NCI-H446 (cell line): ENCODE measurements around the gene DIDO1.
"Not testable (repeated sequence)": the region's sequence is repeated elsewhere in the genome, so short reads cannot be mapped to it uniquely, and the experiment has no call there.

Source experiments
- DNase-seq, 2 experiments: peaks; one replicate each; lab custom pipeline; 2025; lab: John Stamatoyannopoulos, UW

Gene DIDO1

DNA sequence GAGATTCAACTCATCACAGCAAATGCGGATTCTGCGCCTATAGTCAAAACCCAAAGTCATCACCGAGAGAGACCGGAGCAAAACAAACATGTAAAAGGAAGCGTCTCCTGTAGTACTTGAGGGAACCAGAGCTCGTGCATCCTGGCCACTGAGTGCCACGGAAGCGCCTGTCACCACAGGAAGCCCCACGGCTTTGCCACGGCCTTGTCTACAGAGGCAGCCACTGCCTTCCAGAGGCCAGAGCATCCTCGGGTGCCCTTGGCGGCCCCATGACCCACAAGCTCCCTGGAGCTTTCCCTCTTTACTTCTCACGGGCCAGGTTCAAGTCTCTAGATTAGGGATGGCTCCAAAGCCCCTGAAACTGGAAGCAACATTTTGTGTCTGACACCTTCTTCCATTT is 72.2 kb downstream of the DIDO1 start:
- no peak for DNase-seq

- DNase-seq: not testable (repeated sequence)
These were observed 73.0 kb downstream of the DIDO1 start for GRCh38 chr20:62853304-62853703.

GRCh38 chr20:62852841-62853240 is 73.5 kb downstream of the DIDO1 start:
- no peak for DNase-seq

GRCh38 chr20:62852196-62852595 is 74.1 kb downstream of the DIDO1 start:
- no peak for DNase-seq

- no peak for DNase-seq
These were observed 75.9 kb downstream of the DIDO1 start for GRCh38 chr20:62850333-62850974.

GRCh38 chr20:62849431-62849830 is 76.9 kb downstream of the DIDO1 start:
- no peak for DNase-seq

DNA sequence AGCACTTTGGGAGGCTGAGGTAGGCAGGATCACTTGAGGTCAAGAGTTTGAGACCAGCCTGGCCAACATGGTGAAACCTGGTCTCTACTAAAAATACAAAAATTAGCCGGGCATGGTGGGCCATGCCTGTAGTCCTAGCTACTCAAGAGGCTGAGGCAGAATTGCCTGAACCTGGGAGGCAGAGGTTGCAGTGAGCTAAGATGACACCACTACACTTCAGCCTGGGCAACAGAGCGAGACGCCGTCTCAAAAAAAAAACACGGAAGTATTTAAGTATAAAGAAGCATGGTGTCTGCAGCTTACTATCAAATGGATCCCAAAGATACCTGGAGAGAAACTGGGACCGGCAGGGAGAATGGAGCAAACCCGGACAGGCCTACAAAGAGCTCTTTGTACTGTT is 77.4 kb downstream of the DIDO1 start:
- DNase-seq: not testable (repeated sequence)

DNA sequence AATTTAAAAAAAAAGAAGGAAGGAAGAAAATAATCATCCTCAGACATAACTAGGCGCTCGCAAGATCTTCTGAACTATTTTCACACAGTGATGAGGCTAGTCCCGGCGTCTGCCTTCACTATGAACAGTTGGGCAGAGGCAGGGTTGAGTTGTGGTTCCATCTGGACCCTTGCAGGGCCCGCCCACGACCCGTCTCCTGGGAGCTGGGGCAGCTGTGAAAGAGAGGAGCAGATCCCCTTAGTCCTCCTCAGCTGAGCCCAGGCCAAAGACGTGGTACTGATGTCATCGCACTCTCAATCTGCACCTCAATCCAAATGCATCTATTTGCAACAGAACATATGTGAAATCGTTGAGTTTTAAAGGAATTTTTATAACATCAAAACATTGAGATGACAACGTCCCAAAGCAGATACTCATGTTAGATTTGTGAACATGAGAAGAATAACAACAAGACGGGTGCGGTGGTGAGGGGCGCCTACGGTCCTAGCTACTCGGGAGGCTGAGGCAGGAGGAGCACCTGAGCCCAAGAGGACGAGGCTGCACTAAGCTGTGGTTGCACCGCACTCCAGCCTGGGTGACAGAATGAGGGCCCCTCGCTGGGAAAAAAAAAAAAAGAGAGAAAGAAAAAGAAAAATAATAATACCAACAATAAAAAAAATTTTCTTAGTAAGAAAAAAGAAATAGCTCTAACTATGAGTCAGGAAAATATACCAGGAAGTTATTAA is 80.0 kb downstream of the DIDO1 start:
- no peak for DNase-seq

GRCh38 chr20:62845416-62846160 is 80.7 kb downstream of the DIDO1 start:
- no peak for DNase-seq

- DNase-seq: no peak
These were observed 82.1 kb downstream of the DIDO1 start for GRCh38 chr20:62844182-62844581.

GRCh38 chr20:62843656-62844055 is 82.6 kb downstream of the DIDO1 start:
- no peak for DNase-seq

GRCh38 chr20:62841705-62842212 is 84.5 kb downstream of the DIDO1 start:
- no peak for DNase-seq

DNA sequence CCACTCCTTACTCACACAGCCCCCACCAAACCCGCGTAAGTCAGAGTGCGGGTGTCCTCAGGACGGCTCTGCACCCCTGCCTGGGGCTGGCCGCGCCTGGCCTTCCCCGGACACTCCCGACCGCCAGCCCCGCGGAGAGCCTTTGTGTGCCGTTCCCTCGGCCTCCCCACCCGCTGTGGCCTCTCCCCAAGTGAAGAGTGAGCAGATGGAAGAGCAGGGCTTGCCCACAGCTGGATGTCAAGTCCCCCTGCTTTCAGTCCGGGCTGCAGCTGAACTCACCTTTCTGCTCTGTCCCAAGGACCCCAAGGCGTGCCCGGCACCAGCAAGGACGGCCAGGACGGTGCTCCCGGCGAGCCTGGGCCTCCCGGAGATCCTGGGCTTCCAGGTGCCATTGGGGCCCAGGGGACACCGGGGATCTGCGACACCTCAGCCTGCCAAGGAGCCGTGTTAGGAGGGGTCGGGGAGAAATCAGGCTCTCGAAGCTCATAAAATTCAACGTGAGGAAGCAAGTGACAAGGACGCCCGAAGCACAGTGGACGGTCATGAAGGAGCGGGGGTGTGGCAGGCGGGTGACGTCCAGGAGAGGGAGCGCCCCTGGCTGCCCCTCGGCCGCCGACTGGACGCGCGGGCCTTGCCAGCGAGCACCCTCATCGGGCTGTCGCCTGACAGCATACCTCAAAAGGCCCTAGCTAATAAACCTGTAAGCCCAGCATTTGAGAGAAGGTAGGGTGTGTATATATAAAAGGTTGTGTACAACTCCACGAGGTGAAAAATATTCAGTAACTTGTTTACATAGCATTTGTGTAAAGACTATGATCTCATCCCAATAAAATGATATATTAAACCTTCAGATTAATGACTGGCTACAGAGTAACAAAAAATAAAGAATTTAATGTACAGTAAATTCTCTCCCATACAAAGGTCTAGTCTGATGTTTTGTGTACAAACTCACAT is 85.8 kb downstream of the DIDO1 start:
- DNase-seq: no peak

- no peak for DNase-seq
These were observed 86.5 kb downstream of the DIDO1 start for GRCh38 chr20:62839816-62840215.

DNA sequence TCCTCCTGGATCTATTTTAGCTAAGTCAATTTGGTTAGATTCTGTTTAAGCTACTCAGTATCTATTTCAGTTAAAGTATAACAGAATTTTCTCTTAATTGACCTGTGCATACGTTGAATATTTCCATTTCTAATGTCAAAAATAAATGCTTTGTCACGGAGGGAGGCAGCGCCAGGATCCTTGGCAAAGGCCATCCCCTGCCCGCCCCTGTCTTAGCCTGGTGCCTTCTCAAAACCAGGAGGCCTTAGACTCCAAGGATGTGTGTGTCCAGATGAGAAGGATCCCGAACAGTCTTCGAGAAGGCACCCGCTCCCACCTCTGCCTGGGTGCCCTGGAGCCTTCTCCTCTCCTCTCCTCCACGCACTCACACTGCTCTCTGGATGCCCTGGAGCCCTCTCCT is 87.0 kb downstream of the DIDO1 start:
- no peak for DNase-seq

DNA sequence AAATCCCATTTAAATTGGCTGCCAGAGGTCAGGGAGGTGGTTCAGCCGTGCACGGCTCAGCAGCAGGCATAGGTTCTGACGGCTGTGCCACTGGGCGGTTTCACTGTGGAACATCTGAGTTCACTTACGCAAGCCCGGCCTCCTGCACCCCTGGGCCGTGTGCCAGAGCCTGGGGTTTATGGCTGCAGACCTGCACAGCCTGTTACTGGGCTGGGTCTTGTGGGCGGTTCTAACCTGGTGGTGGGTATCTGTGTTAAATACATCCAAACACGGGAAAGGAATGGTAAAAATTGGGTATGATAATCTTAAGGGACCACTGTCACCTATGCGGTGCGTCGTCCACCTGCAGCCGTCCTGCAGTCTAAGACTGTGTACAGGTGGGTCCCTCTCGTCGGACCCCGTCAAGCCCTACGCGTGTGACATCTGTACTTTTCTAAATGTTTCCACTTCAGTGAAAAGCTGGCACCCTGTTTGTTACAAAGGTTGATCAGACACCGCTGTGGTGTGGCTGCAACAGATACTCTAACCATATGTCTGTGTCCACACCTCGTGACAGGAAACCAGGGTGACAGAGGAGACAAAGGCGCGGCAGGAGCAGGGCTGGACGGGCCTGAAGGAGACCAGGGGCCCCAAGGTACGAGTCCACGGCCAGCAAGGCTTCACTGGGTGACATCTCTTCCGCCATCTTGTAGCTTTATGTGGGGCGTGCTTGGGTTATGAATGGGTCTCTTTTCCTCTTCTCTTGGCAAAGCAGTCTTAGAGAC is 88.0 kb downstream of the DIDO1 start:
- DNase-seq: peak in 1 of 2 experiments; percentile 35

GRCh38 chr20:62837790-62838127 is 88.5 kb downstream of the DIDO1 start:
- no peak for DNase-seq

DNA sequence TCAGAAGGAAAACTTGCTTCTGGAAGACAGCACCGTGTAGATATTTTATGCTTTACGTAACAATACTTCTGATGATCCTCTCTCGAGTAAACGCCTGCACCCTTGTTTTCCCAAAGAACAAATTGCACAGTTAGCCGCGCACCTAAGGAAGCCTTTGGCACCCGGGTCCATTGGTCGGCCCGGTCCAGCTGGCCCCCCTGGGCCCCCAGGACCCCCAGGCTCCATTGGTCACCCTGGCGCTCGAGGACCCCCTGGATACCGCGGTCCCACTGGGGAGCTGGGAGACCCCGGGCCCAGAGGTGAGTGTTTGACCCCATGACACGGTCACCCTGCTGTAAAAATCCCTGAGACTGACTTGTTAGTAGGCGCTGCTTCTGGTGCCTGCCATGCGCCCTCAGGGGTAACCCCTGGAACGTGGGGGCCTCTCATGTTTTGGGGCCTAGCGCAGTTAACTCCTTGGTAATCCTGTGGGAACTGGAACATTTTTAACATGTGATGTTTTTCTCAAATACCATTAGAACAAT is 89.3 kb downstream of the DIDO1 start:
- DNase-seq: no peak

- DNase-seq: no peak
These were observed 90.1 kb downstream of the DIDO1 start for GRCh38 chr20:62835931-62836861.
